HG03432 (cell line): ENCODE data around the gene KRTAP10-3.

Experiments used
- ATAC-seq: cut with Tn5 transposase; IDR thresholded peaks from one replicate; pipeline ENCODE4 v1.9.1; 2021; ENCODE audit warnings: mild to moderate bottlenecking, moderate library complexity; ENCODE audit not compliant: unreplicated experiment

Gene KRTAP10-3

GRCh38 chr21:44508711-44509445 lies 49.7 kb downstream of the KRTAP10-3 start:
- ATAC-seq, result no peak

- ATAC-seq, result no peak
These were observed 50.2 kb downstream of the KRTAP10-3 start for GRCh38 chr21:44508426-44508710.
